GM23338 (cell line): Measurements from ENCODE around the gene FGF10. TPM values are rescaled to one million over a fixed set of nuclear protein-coding genes. Genes with fewer than 3 reads are reported as not detected.

Experiments used
- ATAC-seq: fragments of 200-7000 bp; cut with Tn5 transposase; 3 replicates; pipeline ENCODE4 v1.9.1; 2020
- DNase-seq: peaks from one replicate; pipeline ENCODE4 v3.0.0-alpha.2; 2015; ENCODE audit warnings: low spot score
- H2AFZ ChIP-seq: fragments of 200-600 bp; sonication (generic); 2 replicates; pipeline ENCODE4 v1.8.0; 2016; ENCODE audit warnings: antibody characterized with exemption, mild to moderate bottlenecking, moderate library complexity
- H3F3A ChIP-seq: fragments of 200-600 bp; sonication (generic); replicated peaks from 2 replicates; pipeline ENCODE4 v1.8.0; 2017; ENCODE audit warnings: antibody characterized with exemption, mixed run types, low read depth
- H3K27ac ChIP-seq: fragments of 200-600 bp; sonication (generic); 2 replicates; pipeline ENCODE4 v1.6.1; 2016; ENCODE audit warnings: low read depth
- H3K27me3 ChIP-seq: fragments of 200-600 bp; sonication (generic); 2 replicates; pipeline ENCODE4 v1.8.0; 2016; ENCODE audit warnings: mild to moderate bottlenecking, mixed run types, moderate library complexity; ENCODE audit not compliant: insufficient read depth
- H3K36me3 ChIP-seq: fragments of 200-600 bp; sonication (generic); 2 replicates; pipeline ENCODE4 v1.8.0; 2016; ENCODE audit warnings: mild to moderate bottlenecking; ENCODE audit not compliant: insufficient read depth
- H3K4me1 ChIP-seq: fragments of 200-600 bp; sonication (generic); 2 replicates; pipeline ENCODE4 v1.8.0; 2016; ENCODE audit warnings: mild to moderate bottlenecking, moderate library complexity; ENCODE audit not compliant: insufficient read depth
- H3K4me2 ChIP-seq: fragments of 200-600 bp; sonication (generic); 2 replicates; pipeline ENCODE4 v1.7.1; 2017; ENCODE audit warnings: mixed run types
- H3K4me3 ChIP-seq: fragments of 200-600 bp; sonication (generic); 2 replicates; pipeline ENCODE4 v1.6.1; 2016; ENCODE audit warnings: mixed run types
- H3K79me2 ChIP-seq: fragments of 200-600 bp; sonication (generic); replicated peaks from 2 replicates; pipeline ENCODE4 v1.8.0; 2017; ENCODE audit warnings: mild to moderate bottlenecking; ENCODE audit not compliant: insufficient read depth
- H3K9me2 ChIP-seq: fragments of 200-600 bp; sonication (generic); 2 replicates; pipeline ENCODE4 v1.8.0; 2017; ENCODE audit not compliant: insufficient read depth
- H4K20me1 ChIP-seq: fragments of 200-600 bp; sonication (generic); replicated peaks from 2 replicates; pipeline ENCODE4 v1.8.0; 2017; ENCODE audit warnings: mild to moderate bottlenecking; ENCODE audit not compliant: insufficient read depth
- H3K27ac Mint-ChIP-seq: 2 replicates; pipeline ENCODE4 v1.8.0; 2020; ENCODE audit warnings: inconsistent platforms, mild to moderate bottlenecking, moderate library complexity, mixed read lengths
- H3K27me3 Mint-ChIP-seq: 3 replicates; pipeline ENCODE4 v1.8.0; 2022; ENCODE audit warnings: low read depth, mild to moderate bottlenecking, moderate library complexity, mixed read lengths, inconsistent platforms; ENCODE audit not compliant: insufficient read depth, poor library complexity
- H3K36me3 Mint-ChIP-seq: 3 replicates; pipeline ENCODE4 v1.8.0; 2021; ENCODE audit warnings: low read depth, mild to moderate bottlenecking, inconsistent platforms, moderate library complexity, mixed read lengths
- H3K4me1 Mint-ChIP-seq: 3 replicates; pipeline ENCODE4 v1.8.0; 2020; ENCODE audit warnings: mild to moderate bottlenecking, inconsistent platforms, mixed read lengths
- H3K4me3 Mint-ChIP-seq: 3 replicates; pipeline ENCODE4 v1.8.0; 2021; ENCODE audit warnings: moderate library complexity, mild to moderate bottlenecking, inconsistent platforms, mixed read lengths
- H3K9me3 Mint-ChIP-seq: 3 replicates; pipeline ENCODE4 v1.8.0; 2020; ENCODE audit warnings: moderate library complexity, mild to moderate bottlenecking, inconsistent platforms, mixed read lengths
- CREB1 ChIP-seq: fragments of 250-450 bp; sonication (Bioruptor Pico); IDR thresholded peaks from 2 replicates; pipeline ENCODE4 v1.5.0; 2020; ENCODE audit warnings: low read depth, mild to moderate bottlenecking, moderate library complexity
- EZH2 ChIP-seq: fragments of 200-600 bp; sonication (generic); IDR thresholded peaks from one replicate; pipeline ENCODE4 v1.8.0; 2017; ENCODE audit warnings: antibody characterized with exemption, mild to moderate bottlenecking, low read depth; ENCODE audit not compliant: unreplicated experiment
- polyA plus RNA-seq: library from polyadenylated mRNA; unstranded; fragments of >200 nt; fragmentation: Nextera tagmentation; extraction: Ambion mirVana; gene quantifications from 2 replicates; pipeline ENCODE4 v1.2.1, GENCODE V29; 2016
- total RNA-seq: library from RNA; depleted of rRNA; stranded (reverse); fragments of >200 nt; shearing (Covaris generic); gene quantifications from 2 replicates; pipeline ENCODE4 v1.2.3, GENCODE V29; 2014
- TF ChIP-seq, protein P1 (sequence below): fragments of 250-450 bp; sonication (Bioruptor Pico); IDR thresholded peaks from 2 replicates; pipeline ENCODE4 v1.5.0; 2020; ENCODE audit warnings: mild to moderate bottlenecking, moderate library complexity
- TF ChIP-seq, protein P2 (sequence below), 2 experiments: fragments of 200-600 bp in 1 of 2; sonication (generic) in 1 of 2; conservative IDR thresholded peaks; 2 replicates each; pipeline versions ENCODE4 v1.5.1 to v1.6.1; 2016 to 2017; ENCODE audit warnings: antibody characterized with exemption in 2 of 2, low read depth in 2 of 2, mild to moderate bottlenecking in 2 of 2, moderate library complexity in 1 of 2

Gene FGF10
- total and polyA plus RNA-seq, 2 experiments from 2014 or later = 0.24 to 0.50 TPM

DNA sequence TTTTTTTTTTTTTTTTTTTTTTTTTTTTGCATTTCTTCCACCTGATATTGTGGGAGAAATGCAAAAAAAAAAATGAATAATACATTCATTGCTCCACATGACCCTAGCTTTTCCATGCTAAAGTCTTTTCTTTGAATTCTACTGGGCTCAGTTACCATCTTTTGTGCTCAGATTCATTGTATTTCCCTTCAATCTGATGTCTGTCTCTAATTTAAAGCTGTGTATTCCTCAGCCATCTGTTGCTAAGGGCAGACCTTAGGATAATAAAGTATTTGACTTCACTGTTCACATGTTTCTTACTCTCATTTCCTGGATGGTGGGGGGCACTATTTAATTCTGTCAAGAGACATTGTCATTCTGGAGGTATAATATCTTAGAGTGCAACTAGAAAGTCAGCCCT lies 123.5 kb downstream of the FGF10 start:
- Mint-ChIP-seq H3K27ac (no peak overlapping the region), H3K27me3 (peaks cover 2% of the 10 kb centered on the region), H3K4me3 (no peak overlapping the region), H3K36me3 (no peaks in the 10 kb centered on the region), H3K9me3 (no peaks in the 10 kb centered on the region), H3K4me1 (peaks cover 19% of the 10 kb centered on the region; the same call in 2 of the 3 replicates)
- Histone ChIP-seq H2AFZ (no peak overlapping the region), H3K4me2 (no peak overlapping the region), H3K27ac (no peak overlapping the region), H3K4me1 (peaks cover 5% of the 10 kb centered on the region; the same call in 1 of the 2 replicates), H3K27me3 (no peaks in the 10 kb centered on the region), H3K9me2 (no peaks in the 10 kb centered on the region), H3K4me3 (no peak overlapping the region), H4K20me1 (no peaks in the 10 kb centered on the region), H3K36me3 (no peaks in the 10 kb centered on the region), H3K79me2 (no peaks in the 10 kb centered on the region), H3F3A (no peaks in the 10 kb centered on the region)
- ATAC-seq (no peak), DNase-seq (no peak)
- TF ChIP-seq, protein P1, sequence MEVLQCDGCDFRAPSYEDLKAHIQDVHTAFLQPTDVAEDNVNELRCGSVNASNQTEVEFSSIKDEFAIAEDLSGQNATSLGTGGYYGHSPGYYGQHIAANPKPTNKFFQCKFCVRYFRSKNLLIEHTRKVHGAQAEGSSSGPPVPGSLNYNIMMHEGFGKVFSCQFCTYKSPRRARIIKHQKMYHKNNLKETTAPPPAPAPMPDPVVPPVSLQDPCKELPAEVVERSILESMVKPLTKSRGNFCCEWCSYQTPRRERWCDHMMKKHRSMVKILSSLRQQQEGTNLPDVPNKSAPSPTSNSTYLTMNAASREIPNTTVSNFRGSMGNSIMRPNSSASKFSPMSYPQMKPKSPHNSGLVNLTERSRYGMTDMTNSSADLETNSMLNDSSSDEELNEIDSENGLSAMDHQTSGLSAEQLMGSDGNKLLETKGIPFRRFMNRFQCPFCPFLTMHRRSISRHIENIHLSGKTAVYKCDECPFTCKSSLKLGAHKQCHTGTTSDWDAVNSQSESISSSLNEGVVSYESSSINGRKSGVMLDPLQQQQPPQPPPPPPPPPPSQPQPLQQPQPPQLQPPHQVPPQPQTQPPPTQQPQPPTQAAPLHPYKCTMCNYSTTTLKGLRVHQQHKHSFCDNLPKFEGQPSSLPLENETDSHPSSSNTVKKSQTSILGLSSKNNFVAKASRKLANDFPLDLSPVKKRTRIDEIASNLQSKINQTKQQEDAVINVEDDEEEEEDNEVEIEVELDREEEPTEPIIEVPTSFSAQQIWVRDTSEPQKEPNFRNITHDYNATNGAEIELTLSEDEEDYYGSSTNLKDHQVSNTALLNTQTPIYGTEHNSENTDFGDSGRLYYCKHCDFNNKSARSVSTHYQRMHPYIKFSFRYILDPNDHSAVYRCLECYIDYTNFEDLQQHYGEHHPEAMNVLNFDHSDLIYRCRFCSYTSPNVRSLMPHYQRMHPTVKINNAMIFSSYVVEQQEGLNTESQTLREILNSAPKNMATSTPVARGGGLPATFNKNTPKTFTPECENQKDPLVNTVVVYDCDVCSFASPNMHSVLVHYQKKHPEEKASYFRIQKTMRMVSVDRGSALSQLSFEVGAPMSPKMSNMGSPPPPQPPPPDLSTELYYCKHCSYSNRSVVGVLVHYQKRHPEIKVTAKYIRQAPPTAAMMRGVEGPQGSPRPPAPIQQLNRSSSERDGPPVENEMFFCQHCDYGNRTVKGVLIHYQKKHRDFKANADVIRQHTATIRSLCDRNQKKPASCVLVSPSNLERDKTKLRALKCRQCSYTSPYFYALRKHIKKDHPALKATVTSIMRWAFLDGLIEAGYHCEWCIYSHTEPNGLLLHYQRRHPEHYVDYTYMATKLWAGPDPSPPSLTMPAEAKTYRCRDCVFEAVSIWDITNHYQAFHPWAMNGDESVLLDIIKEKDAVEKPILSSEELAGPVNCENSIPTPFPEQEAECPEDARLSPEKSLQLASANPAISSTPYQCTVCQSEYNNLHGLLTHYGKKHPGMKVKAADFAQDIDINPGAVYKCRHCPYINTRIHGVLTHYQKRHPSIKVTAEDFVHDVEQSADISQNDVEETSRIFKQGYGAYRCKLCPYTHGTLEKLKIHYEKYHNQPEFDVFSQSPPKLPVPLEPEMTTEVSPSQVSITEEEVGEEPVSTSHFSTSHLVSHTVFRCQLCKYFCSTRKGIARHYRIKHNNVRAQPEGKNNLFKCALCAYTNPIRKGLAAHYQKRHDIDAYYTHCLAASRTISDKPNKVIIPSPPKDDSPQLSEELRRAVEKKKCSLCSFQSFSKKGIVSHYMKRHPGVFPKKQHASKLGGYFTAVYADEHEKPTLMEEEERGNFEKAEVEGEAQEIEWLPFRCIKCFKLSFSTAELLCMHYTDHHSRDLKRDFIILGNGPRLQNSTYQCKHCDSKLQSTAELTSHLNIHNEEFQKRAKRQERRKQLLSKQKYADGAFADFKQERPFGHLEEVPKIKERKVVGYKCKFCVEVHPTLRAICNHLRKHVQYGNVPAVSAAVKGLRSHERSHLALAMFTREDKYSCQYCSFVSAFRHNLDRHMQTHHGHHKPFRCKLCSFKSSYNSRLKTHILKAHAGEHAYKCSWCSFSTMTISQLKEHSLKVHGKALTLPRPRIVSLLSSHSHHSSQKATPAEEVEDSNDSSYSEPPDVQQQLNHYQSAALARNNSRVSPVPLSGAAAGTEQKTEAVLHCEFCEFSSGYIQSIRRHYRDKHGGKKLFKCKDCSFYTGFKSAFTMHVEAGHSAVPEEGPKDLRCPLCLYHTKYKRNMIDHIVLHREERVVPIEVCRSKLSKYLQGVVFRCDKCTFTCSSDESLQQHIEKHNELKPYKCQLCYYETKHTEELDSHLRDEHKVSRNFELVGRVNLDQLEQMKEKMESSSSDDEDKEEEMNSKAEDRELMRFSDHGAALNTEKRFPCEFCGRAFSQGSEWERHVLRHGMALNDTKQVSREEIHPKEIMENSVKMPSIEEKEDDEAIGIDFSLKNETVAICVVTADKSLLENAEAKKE (CRISPR knock-in tag) = no peak

DNA sequence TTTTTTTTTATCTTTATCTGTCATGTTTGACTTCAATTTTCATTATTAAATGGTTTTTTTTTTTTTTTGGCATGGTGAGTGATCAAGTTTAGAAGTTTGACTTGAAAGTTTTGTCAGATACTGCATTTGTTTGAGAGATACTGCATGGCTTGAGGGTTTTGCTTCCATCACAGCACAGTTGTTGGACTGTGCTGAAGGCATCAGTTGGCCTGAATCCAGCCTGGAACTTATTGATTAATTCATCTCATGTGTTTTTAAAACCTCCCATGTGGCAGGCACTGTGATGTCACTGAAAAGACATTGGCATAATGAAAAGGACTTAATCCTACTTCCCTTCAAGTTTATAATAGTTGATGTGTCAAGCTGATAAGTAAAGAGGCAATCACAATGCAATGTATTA lies 128.4 kb downstream of the FGF10 start:
- Histone ChIP-seq H4K20me1 (no peaks in the 10 kb centered on the region), H3K4me2 (no peak overlapping the region), H3K4me3 (no peak overlapping the region), H3F3A (no peaks in the 10 kb centered on the region), H3K27me3 (no peaks in the 10 kb centered on the region), H3K9me2 (no peaks in the 10 kb centered on the region), H3K4me1 (0 out of 2 replicates have a peak, but pooled peaks cover 2% of the 10 kb centered on the region), H2AFZ (no peak overlapping the region), H3K79me2 (no peaks in the 10 kb centered on the region), H3K27ac (no peak overlapping the region), H3K36me3 (no peaks in the 10 kb centered on the region)
- Mint-ChIP-seq H3K4me3 (no peak overlapping the region), H3K27me3 (no peaks in the 10 kb centered on the region), H3K4me1 (peaks cover 14% of the 10 kb centered on the region; the same call in 2 of the 3 replicates), H3K36me3 (no peaks in the 10 kb centered on the region), H3K9me3 (no peaks in the 10 kb centered on the region), H3K27ac (no peak overlapping the region)
- ATAC-seq (no peak), DNase-seq (no peak)
- TF ChIP-seq, protein P1 (CRISPR knock-in tag) = no peak
- TF ChIP-seq EZH2 (no peak), CREB1 (CRISPR knock-in tag) (no peak)
- TF ChIP-seq, protein P2, sequence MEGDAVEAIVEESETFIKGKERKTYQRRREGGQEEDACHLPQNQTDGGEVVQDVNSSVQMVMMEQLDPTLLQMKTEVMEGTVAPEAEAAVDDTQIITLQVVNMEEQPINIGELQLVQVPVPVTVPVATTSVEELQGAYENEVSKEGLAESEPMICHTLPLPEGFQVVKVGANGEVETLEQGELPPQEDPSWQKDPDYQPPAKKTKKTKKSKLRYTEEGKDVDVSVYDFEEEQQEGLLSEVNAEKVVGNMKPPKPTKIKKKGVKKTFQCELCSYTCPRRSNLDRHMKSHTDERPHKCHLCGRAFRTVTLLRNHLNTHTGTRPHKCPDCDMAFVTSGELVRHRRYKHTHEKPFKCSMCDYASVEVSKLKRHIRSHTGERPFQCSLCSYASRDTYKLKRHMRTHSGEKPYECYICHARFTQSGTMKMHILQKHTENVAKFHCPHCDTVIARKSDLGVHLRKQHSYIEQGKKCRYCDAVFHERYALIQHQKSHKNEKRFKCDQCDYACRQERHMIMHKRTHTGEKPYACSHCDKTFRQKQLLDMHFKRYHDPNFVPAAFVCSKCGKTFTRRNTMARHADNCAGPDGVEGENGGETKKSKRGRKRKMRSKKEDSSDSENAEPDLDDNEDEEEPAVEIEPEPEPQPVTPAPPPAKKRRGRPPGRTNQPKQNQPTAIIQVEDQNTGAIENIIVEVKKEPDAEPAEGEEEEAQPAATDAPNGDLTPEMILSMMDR (conservative IDR thresholded peaks at IDR 0.05; ENCODE audit: low read depth in 2 of 2) = no peak
